GM21619 (cell line): Measurements from ENCODE around the gene FRYL.

Source experiments
- ATAC-seq: cut with Tn5 transposase; IDR thresholded peaks from one replicate; pipeline ENCODE4 v1.9.1; 2021; ENCODE audit not compliant: unreplicated experiment

Gene FRYL

DNA sequence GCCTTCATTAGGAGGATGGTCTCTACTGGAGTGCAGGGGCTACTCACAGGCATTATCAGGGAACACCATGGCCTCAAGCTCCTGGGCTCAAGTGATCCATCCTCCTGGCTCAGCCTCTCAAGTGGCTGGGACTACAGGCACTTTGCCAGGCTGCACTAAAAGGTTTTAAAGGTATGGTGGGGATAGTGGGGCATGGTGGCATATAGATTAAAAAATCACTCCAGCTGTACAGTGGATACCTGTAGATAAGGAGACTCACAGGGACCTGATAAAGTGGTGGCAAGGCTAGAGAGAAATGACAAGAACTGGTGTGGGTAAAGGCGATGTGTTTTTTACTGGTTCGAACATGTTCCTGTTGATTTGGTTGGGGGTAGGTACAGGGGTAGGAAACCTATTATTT, 284.1 kb downstream of the FRYL start:
- ATAC-seq: no peak

DNA sequence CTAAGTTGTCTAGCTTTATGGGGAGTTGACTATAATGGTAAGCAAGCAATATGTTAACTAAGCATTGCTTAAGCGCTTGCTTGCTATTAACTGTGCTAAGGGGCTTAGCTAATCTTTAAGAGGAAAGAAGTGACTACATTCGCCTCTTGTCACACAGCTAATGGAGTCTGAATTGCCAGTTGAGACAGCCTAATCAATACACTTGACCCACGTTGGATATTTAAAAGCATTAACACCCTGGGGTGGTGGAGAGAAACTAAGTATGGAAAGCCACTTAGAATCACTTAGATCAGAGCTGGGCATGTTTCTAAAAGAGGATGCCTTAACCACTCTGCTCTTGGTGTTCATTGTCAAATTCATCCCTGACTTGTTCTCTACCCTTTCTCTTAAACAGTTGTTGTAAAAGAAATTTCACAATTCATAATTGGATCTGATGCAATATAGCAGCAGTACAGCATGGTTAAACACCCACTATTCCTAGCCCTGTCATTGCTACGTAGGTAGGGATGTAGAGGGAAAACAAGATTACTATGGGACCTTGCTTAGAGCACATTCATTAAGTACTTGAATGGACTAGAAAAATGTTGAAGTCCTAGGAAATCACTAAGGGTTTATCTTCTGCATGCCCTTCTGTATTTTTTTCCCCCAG, 286.5 kb downstream of the FRYL start:
- no peak for ATAC-seq

DNA sequence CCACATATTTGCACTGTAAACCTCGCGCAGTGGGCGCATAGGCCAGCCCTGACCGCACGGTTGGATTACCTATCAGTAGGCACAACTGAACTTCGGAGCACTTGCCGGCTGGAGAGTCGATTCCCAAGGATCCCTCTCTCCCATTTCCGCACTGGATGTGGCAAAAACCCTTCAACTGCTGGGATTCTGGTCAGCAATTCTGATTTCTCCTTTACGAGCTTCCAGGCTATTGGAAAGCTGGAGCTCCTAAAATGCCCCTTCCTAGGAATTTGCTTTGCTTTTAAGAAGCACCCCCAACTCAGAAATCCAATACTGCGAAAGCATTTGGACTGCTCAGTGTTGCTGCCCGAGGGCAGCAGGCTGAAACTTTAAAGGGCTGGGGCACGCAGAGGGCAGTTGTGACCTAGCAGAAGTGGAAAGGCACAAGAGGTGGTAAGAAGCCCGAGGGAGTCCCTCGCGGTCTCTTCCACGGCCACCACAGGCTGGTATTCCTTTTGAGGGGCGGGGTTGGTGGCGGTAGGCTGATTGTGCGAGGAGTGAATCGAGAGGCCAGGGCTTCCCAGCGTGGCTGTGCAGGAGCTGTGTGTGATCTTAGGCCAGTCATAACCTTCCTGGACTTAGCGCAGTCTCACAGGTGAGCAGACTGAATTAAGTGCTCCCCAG, 288.4 kb downstream of the FRYL start:
- ATAC-seq: no peak

DNA sequence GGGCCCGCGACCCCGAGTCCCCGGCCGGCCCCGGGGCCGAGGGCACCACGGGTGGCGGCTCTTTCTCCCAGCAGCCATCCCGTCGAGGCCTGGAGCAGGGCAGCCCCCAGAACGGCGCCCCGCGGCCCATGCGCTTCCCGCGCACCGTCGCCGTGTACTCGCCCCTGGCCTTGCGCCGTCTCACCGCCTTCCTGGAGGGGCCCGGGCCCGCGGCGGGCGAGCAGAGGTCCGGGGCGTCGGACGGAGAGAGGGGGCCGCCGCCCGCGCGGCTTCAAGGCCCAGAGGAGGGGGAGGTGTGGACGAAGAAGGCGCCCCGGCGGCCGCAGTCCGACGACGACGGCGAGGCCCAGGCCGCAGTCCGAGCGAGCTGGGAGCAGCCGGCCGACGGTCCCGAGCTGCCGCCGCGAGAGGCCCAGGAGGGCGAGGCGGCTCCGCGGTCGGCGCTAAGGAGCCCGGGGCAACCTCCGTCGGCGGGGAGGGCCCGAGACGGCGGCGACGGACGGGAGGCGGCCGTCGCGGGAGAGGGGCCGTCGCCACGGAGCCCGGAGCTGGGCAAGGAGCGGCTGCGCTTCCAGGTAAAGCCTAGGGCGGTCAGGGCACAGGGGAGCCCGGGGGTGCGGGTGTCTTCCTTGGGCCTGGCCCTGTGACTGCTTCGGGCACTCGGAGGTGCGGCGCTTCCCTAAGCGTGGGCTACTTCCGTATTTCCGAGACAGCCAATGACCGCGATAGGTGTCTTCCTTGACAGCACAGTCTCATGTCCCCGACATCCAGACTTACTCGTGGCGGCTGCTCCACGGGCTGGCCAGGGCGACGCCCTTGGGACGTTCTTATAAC, 289.2 kb downstream of the FRYL start:
- no peak for ATAC-seq

DNA sequence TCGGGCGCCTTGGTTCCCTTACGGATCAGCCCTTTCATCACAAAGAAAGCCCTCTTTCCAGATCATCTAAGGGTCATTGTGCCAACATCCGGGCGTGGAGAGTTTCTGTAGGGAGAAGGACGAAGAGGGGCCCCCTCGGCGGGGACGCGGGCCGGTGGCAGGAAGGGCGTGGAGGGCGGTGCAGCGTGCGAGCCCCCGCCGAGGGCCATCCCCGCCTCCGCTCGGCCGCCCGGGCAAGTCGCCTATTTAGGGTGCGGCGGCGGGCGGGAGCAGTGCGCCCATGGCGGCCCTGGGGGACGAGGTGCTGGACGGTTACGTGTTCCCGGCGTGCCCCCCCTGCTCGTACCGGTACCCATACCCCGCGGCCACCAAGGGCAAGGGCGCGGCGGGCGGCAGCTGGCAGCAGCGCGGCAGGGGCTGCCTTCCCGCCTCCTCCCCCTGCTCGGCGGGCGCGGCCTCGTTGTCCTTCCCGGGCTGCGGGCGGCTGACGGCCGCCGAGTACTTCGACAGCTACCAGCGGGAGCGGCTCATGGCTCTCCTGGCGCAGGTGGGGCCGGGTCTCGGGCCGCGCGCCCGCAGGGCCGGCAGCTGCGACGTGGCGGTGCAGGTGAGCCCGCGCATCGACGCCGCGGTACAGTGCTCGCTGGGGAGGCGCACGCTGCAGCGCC, 289.9 kb downstream of the FRYL start, which contains the start of gene ZAR1:
Gene ZAR1 (plus strand): TSS at position 241 of the 668 bp plus-strand sequence. CDS start 40 bp downstream, at position 281.
- ATAC-seq: no peak

DNA sequence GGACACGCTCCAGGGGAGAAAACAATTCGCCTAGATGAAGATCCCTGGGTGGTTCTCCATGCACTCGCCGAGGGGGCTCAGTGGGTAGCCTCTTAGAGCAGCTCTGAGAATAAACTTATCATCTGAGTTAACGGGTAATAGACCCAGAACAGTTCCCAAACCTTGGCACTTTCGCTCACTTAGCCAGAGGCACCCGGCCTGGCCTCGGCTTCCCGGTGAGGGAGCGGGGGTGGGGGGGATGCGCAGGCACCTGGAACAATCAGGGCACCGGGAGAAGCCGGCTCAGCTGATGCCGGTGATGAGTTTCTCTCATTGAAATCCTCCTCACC, 290.4 kb downstream of the FRYL start:
- no peak for ATAC-seq

DNA sequence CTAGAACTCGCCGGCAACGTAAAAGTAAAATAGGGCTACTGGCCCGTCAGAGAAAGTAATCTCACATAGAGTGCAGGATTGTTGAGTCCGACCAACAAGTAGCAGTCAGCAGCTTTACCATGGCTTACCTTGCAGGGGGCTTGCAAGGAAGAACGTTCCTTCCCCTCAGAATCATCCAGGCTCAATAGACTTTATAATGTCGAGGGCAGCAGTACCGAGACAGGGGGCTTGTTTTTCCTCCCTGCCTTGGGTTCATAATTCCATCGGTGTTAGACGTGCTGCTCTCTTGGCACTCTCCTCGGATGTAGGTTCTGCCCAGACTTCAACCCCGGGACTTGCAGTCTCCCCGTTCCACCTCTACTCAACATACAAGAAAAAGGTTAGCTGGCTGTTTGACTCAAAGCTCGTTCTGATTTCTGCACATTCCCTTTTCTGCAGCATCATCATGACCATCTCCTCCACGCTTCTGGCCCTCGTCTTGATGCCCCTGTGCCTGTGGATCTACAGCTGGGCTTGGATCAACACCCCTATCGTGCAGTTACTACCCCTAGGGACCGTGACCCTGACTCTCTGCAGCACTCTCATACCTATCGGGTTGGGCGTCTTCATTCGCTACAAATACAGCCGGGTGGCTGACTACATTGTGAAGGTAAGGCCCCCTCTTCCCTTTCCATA, 295.4 kb downstream of the FRYL start:
- ATAC-seq: no peak

DNA sequence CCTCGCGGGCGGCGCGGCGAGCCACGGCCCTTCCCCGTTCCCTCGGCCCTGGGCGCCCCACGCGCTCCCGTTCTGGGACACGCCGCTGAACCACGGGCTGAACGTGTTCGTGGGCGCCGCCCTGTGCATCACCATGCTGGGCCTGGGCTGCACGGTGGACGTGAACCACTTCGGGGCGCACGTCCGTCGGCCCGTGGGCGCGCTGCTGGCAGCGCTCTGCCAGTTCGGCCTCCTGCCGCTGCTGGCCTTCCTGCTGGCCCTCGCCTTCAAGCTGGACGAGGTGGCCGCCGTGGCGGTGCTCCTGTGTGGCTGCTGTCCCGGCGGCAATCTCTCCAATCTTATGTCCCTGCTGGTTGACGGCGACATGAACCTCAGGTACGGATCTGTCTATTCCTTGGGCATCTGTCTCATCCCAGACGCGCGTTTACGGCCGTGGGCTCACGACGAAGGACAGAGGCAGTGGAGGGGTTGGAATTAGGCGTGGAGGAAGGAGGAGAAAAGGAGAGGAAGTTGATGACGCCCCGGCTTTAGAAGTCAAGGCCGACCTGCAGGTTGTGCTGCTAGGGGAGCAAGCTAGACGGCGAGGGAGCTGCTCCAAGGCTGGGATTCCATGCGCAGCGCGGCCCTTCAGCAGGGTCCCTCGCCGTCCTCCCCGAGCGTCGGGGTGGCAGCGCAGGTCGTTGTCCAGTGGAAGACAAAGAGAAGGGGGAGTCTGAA, 296.1 kb downstream of the FRYL start:
- ATAC-seq: no peak

DNA sequence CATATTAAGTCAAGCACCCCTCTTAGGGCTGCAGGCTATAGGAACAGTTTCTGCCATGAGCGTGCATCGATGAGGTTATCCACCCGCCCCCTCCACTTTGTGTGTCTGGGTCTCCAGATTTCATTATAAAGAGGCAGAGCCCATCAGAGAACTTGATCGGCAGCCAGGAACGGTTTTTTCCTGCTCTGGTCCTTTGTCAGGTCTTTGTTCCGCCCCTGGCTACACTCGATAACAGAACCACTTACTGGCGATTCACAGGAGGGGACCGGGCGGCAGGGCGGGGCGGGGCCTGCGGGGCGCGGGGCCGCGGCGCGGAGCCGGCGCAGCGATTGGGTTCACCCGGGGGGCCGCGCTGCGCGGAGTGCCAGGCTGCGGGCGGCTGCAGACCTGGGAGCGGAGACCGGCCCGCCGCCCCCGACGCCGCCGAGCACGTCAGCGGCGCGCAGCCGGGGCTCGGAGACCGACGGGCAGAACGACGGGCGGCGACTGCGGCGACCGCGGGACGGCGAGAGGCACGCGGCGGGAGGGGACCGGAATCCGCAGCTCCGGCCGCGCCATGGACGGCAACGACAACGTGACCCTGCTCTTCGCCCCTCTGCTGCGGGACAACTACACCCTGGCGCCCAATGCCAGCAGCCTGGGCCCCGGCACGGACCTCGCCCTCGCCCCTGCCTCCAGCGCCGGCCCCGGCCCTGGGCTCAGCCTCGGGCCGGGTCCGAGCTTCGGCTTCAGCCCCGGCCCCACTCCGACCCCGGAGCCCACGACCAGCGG, 296.9 kb downstream of the FRYL start, which contains the start of gene SLC10A4:
Gene SLC10A4 (plus strand): TSS at position 338 of the 771 bp plus-strand sequence. CDS start 219 bp downstream, at position 557.
- no peak for ATAC-seq

DNA sequence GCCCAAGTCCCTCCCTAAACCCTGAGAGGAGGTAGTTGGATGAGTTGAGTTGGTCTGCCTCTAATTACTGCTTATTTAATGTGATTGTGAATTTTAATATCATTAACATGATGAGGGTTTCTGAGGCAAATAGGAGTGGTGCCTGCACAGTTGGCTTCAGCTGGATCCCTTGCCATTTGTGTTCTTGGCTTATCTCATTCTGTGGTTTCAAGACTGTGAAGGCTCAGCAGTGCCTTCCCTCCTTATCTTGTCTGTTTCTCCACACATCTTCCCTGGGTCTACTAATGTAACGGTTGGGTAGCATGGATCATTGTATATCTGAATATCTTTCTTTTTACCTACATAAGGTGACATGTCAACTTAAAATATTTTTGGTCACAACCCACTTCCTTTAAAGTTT, 298.5 kb downstream of the FRYL start:
- no peak for ATAC-seq

DNA sequence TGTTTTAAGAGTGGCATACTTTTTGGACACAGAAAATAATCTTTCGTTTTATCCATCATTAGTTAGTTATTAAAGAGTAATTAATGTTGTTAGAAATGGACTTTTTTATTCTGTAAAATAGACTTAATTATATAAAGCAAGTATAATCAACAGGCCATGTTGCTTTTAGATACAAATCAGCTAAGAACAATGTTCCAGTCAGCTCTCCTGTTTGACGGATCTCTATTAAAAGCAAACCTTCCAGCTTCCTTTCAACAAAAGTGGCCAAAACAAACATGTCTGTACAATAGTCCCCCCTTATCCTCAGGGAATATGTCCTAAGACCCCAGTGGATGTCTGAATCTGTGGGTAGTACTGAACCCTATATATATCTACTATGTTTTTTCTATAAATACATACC, 301.8 kb downstream of the FRYL start:
- no peak for ATAC-seq

DNA sequence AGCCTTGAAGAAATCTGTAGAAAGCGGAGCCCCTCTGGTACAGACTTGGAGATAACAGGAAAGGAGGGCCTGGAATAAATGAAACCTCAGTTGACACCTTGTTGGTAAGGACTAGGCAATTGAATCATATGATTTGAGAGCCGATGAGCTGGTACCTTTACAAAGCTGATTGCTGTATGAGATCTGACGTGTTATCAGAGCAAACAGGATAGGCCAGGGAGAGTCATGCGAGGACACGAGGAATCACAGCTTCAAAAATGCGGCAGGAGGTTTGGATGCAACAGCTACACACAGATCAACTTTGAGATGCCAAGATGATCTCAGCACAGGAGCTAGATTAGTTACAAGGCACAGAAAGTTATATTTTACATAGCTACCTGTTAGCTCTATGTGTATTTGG, 304.3 kb downstream of the FRYL start:
- no peak for ATAC-seq

DNA sequence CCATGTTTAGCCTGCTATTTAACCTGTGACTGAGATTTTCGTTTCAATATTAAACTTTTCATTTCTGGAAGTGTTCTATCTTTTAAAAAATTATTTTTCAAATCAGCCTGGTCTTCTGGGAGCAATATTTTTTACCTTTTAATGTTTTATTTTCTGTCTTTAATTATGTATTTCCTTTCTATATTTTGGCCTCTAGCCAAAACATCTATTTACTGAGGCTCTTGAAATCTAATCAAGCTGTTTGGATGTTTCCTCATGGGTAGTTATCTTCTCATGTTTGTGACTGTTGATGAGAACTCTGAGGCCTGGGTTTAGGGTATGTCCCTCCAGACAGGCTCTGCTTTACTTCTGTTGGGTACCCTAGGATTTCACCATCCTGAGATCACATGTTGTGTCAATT, 307.3 kb downstream of the FRYL start:
- no peak for ATAC-seq

DNA sequence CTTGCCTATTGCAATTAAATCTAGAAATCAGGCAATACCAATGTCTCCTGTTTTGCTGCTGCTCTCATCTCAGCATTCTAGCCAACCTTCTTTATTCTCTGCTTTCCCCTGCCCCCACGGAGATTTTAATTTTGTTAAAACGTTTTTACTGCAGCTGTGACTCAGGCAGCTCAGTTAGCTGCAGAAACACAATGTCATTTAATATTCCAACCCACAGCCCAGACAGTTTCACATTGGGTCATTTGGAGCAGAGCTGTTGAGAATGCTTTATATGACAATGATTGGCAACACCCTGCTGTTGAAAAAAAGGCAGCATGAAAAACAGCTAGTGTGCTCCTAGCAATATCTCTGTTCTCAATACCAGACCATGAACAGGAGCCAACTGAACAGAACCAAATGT, 309.5 kb downstream of the FRYL start:
- ATAC-seq: no peak

DNA sequence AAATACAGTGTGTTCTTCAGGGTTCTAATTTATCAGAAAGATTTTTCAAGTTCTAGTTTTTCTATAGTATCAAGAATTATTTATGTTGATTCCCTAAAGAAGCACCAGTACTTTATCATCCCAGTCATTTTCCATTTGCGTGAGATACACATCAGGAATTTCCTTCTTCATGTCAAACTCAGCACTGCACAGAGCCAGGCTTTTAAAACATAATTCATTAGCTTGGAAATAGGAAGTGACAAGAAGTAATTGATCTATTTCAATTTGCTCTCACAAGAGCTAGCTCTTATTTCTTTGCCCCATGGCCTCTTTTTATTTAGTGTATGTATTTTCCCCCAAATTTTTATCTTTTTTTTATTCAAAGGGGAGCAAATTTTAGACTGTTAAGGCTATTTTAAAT, 309.9 kb downstream of the FRYL start:
- no peak for ATAC-seq

DNA sequence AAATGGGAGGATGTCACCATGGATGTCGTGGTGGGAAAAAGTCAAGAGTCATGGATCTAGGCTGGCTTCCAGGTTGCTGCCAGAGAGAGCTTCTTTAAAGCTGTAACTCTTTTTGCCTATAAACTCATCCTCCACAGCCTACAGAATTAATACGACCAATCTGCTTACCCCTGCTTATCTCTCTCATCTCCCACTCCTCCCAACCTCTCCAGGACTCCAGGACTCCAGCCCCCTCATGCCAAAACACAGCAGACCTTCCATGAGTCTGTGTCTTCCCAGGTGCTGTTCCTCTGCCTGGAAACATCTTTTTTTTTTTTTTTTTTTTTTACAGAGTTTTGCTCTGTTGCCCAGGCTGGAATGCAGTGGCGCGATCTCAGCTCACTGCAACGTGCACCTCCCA, 312.2 kb downstream of the FRYL start:
- ATAC-seq: no peak

DNA sequence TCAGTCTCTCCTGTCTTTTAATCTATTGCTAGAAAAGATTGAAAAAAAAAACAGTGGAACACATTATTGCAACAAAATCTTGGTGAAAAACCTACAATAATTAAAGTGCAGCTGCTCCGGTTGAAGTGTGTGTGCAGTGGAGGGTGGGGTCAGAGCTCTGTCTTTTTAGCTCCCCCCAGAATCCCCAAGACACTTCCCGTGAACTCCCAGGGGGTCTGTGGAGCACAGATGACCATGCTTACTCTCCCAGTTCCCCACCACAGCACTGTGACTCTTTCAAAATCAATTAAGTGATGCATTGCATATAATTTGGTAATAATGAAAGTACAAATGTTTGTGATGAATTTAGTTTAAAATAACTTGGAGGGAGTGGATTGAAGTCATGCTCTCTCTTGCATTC, 312.6 kb downstream of the FRYL start:
- ATAC-seq: no peak

DNA sequence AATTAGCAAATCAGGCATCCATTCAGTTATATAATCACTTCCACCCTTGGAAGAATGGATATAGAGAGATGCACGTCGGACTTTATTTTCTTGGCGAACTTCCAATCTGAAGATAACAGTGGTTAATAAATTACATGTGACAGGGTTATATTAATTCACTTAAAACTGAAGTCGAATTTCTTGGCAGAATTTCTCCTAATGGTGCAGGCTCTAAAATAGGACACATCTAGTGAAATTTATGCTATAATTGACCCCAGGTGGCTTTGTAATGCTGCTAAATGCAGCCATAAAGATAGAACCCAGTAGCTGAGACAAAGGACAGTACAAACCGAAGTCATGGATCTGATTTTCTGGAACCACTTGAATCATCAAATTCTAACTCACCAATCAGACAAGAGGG, 317.7 kb downstream of the FRYL start:
- no peak for ATAC-seq

DNA sequence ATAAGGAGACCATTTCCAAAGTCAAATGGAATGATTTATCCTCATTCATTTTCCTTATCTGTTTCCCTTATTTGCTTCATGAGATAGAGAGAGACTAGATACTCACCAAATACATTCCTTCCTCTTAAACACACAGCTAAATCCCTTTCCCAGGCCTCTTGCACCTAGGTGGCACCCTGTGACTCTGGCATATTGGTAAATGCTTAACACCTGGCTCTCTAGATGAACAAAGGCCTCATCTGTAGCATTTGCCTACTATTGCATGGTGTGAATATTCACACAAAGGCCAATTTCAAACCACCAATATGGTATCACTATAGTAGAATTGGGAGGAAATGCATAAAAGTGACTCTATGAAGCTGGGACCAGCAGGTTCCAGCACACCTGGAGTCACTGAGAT, 319.1 kb downstream of the FRYL start:
- ATAC-seq: no peak

DNA sequence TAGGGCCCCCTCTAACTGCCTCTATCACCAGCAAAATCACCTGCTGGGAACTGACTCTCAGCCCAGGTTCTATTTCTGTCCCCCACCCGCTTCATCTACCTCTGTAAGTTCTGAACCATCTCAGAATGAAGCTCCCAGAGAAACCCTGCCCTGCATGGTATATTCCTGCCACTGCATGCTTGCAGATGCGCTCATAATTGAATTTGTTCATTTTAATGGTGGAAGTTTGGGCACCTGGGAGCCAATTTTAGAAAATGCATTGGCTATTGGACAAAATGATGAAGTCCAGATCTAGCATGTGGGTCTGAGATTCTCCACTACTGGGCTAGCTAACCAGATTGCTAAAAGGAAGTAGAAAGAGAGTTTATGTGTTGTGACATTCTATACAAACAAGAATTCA, 325.5 kb downstream of the FRYL start:
- no peak for ATAC-seq
